GM12891 (cell line): ENCODE results near the gene TMEM45A.
A peak's percentile ranks its signal among the peaks of the same experiment; 100 is the strongest.

Experiments used
- DNase-seq: peaks from one replicate; pipeline ENCODE4 v3.0.0; 2011; ENCODE audit warnings: low spot score; ENCODE audit not compliant: insufficient read length
- FAIRE-seq: peaks from 2 replicates; lab custom pipeline; 2011; peaks lifted over from hg19 to GRCh38; lab: Jason Lieb, UNC
- PAX5 ChIP-seq: IDR thresholded peaks from 2 replicates; pipeline ENCODE4 v1.6.1; 2011; ENCODE audit warnings: low read length, moderate library complexity, mild to moderate bottlenecking; ENCODE audit not compliant: insufficient read depth, severe bottlenecking
- POLR2A ChIP-seq: IDR thresholded peaks from 2 replicates; pipeline ENCODE4 v1.6.1; 2011; ENCODE audit warnings: low read depth, low read length, control low read depth
- POLR2AphosphoS5 ChIP-seq: IDR thresholded peaks from 2 replicates; pipeline ENCODE4 v1.6.1; 2011; ENCODE audit warnings: low read depth, low read length, control low read depth
- POU2F2 ChIP-seq: IDR thresholded peaks from 2 replicates; pipeline ENCODE4 v1.6.1; 2011; ENCODE audit warnings: low read depth, mild to moderate bottlenecking, control low read depth, low read length, moderate library complexity
- SPI1 ChIP-seq: IDR thresholded peaks from 2 replicates; pipeline ENCODE4 v1.6.1; 2011; ENCODE audit warnings: low read depth, low read length, control low read depth
- TAF1 ChIP-seq: IDR thresholded peaks from 2 replicates; pipeline ENCODE4 v1.6.1; 2011; ENCODE audit warnings: low read depth, low read length, control low read depth

The TMEM45A gene

DNA sequence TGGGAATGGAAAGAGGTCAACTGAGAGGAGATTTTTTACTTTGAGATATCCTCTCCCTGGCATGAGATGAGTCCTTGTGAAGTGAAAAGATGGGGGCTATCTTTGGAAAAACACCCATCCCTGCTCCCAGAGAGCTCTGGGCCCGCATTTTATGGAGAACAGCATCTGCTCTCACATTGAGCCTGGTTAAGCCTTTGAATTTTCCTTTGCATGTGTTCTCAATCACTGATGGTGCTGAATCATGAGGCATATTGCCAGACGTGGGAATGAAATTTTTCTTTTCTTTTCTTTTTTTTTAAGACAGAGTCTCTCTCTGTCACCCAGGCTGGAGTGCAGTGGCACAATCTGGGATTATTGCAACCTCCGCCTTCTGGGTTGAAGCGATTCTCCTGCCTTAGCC is 24.4 kb downstream of the TMEM45A start:
- FAIRE-seq, result no peak
- TF ChIP-seq POLR2A (no peak), POLR2AphosphoS5 (no peak), POU2F2 (no peak), SPI1 (no peak), PAX5 (no peak), TAF1 (no peak)
- DNase-seq, result no peak

DNA sequence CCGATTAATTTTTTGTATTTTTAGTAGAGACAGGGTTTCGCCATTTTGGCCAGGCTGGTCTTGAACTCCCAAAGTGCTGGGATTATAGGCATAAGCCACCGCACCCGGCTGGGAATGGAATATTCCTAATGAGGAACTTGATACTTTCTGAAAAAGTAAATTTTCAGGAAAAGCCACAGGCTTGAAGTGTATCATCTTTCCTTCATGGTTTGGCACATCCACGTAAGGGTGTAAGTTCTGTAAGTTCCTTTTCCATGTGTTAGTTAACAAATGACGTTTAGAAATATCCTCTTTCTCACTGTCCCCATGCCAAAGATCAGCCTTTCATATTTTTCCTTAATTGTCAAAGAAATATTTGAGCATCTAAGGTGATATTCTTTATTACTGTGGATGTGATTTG is 24.9 kb downstream of the TMEM45A start:
- FAIRE-seq (no peak), DNase-seq (no peak)

GRCh38 chr3:100518244-100518643 is 25.8 kb downstream of the TMEM45A start:
- FAIRE-seq (no peak), DNase-seq (no peak)

More for the DNA sequence above, 24.9 kb downstream of the TMEM45A start:
- no peak for TF ChIP-seq TAF1
- TF ChIP-seq POLR2A, result no peak
- no peak for TF ChIP-seq PAX5
- no peak for TF ChIP-seq POLR2AphosphoS5
- TF ChIP-seq POU2F2, result no peak
- TF ChIP-seq SPI1, result no peak

DNA sequence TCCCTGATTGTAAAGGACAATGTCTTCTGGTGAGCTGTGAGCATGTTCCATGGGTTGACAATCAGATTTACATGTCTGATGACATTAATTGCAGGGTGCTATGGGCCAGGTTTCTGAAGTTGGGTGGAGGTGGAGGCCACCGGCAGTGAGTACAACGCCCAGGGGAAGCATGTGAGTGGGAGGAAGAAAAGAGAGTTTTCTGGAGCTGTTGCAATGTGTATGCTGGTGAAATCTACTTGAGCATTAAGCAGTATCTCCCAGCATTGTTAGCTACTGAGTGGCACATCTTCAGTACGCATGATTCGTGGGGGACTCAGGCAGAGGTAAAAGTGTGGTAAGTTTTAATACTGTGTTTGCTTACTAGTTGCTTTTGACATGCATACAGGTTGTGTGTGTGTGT is 26.6 kb downstream of the TMEM45A start:
- FAIRE-seq (no peak), DNase-seq (no peak)
- TF ChIP-seq TAF1 (no peak), POU2F2 (no peak), POLR2A (no peak), POLR2AphosphoS5 (no peak), PAX5 (no peak), SPI1 (no peak)

More at GRCh38 chr3:100518244-100518643, 25.8 kb downstream of the TMEM45A start:
- TF ChIP-seq POLR2AphosphoS5 (no peak), POU2F2 (no peak), POLR2A (no peak), TAF1 (no peak), SPI1 (no peak), PAX5 (no peak)

GRCh38 chr3:100521439-100521845 is 29.0 kb downstream of the TMEM45A start:
- FAIRE-seq, result no peak
- no peak for TF ChIP-seq TAF1
- 0 out of 2 replicates have a peak, but pooled peaks have one; percentile 6 for TF ChIP-seq SPI1
- no peak for TF ChIP-seq POLR2A
- no peak for DNase-seq

DNA sequence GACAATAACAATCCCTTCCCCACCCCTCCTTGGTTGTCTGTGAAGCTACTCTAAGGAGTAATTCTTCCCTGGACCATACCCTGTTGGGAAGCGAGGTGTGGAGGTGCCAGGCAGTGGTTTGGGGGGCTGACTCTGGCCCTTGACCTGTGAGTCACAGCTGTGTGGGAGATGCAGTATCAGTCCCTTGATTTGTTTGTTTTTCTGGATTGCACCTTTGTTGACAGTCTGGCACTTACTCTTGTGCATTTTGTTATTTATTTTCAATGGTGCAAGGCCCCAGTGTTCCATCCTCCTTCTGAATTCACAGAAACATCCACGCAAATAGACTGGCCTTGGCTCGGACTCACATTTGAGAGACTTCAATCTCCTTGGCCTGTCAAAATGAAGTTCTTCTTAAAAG is 29.7 kb downstream of the TMEM45A start:
- TF ChIP-seq POLR2A (no peak), SPI1 (no peak), POU2F2 (no peak), TAF1 (no peak), PAX5 (no peak), POLR2AphosphoS5 (no peak)
- no peak for FAIRE-seq
- DNase-seq, result no peak

GRCh38 chr3:100523050-100523760 is 30.8 kb downstream of the TMEM45A start:
- no peak for DNase-seq
- FAIRE-seq, result no peak
- no peak for TF ChIP-seq SPI1
- no peak for TF ChIP-seq POLR2AphosphoS5
- no peak for TF ChIP-seq PAX5
- no peak for TF ChIP-seq POU2F2
- no peak for TF ChIP-seq POLR2A
- TF ChIP-seq TAF1, result no peak

GRCh38 chr3:100525753-100526612 is 33.6 kb downstream of the TMEM45A start:
- no peak for DNase-seq
- FAIRE-seq, result no peak
- TF ChIP-seq POLR2AphosphoS5, result no peak
- no peak for TF ChIP-seq POU2F2
- TF ChIP-seq SPI1, result no peak
- no peak for TF ChIP-seq TAF1
- no peak for TF ChIP-seq POLR2A
- no peak for TF ChIP-seq PAX5

- DNase-seq, result no peak
- no peak for FAIRE-seq
- TF ChIP-seq POLR2A (no peak), POU2F2 (no peak), POLR2AphosphoS5 (no peak), TAF1 (no peak), PAX5 (no peak), SPI1 (no peak)
These were observed 34.4 kb downstream of the TMEM45A start for GRCh38 chr3:100526613-100527346.
